OCI-LY1 (cell line): ENCODE results near the gene CYP2A13.
"Not testable (repeated sequence)": the region's sequence is repeated elsewhere in the genome, so short reads cannot be mapped to it uniquely, and the experiment has no call there.

Experiments used
- H2AFZ ChIP-seq: fragments of 200-600 bp; sonication (generic), shearing (Covaris generic); 2 replicates; pipeline ENCODE4 v1.6.0; 2014; ENCODE audit warnings: antibody characterized with exemption, mild to moderate bottlenecking, low read length
- H3F3A ChIP-seq: fragments of 200-600 bp; sonication (generic), shearing (Covaris generic); 2 replicates; pipeline ENCODE4 v1.6.0; 2014; ENCODE audit warnings: mild to moderate bottlenecking, antibody characterized with exemption, low read length, moderate library complexity; ENCODE audit not compliant: insufficient read depth
- H3K27ac ChIP-seq: fragments of 200-600 bp; sonication (generic); 2 replicates; pipeline ENCODE4 v1.5.1; 2014; ENCODE audit warnings: low read length, mixed run types, mild to moderate bottlenecking, low read depth; ENCODE audit not compliant: poor library complexity, severe bottlenecking
- H3K27me3 ChIP-seq: fragments of 200-600 bp; sonication (generic); 2 replicates; pipeline ENCODE4 v1.6.0; 2014; ENCODE audit warnings: antibody characterized with exemption, mild to moderate bottlenecking, low read length, moderate library complexity; ENCODE audit not compliant: insufficient read depth
- H3K36me3 ChIP-seq: fragments of 200-600 bp; sonication (generic); 2 replicates; pipeline ENCODE4 v1.6.1; 2014; ENCODE audit warnings: mild to moderate bottlenecking, antibody characterized with exemption, low read length, moderate library complexity, mixed read lengths; ENCODE audit not compliant: insufficient read depth
- H3K4me1 ChIP-seq: fragments of 200-600 bp; sonication (generic); 2 replicates; pipeline ENCODE4 v1.5.1; 2014; ENCODE audit warnings: mild to moderate bottlenecking, low read length, moderate library complexity; ENCODE audit not compliant: insufficient read depth, severe bottlenecking
- H3K4me2 ChIP-seq: fragments of 200-600 bp; sonication (generic), shearing (Covaris generic); 2 replicates; pipeline ENCODE4 v1.6.1; 2014; ENCODE audit warnings: low read length
- H3K4me3 ChIP-seq: fragments of 200-600 bp; sonication (generic); 2 replicates; pipeline ENCODE4 v1.5.1; 2014; ENCODE audit warnings: low read length, low read depth, mild to moderate bottlenecking, mixed read lengths; ENCODE audit not compliant: poor library complexity, severe bottlenecking
- H3K79me2 ChIP-seq: fragments of 200-600 bp; shearing (Covaris generic); 2 replicates; pipeline ENCODE4 v1.6.1; 2016; ENCODE audit warnings: mixed run types, low read length, mixed read lengths; ENCODE audit not compliant: insufficient read depth
- H3K9ac ChIP-seq: fragments of 200-600 bp; sonication (generic), shearing (Covaris generic); 2 replicates; pipeline ENCODE4 v1.6.1; 2014; ENCODE audit warnings: mild to moderate bottlenecking, low read length, mixed read lengths
- H3K9me2 ChIP-seq: fragments of 200-600 bp; sonication (generic), shearing (Covaris generic); 2 replicates; pipeline ENCODE4 v1.6.1; 2014; ENCODE audit warnings: low read depth, mild to moderate bottlenecking, low read length, mixed read lengths
- H3K9me3 ChIP-seq: fragments of 200-600 bp; shearing (Covaris generic); 2 replicates; pipeline ENCODE4 v1.6.1; 2014; ENCODE audit warnings: low read length, mixed read lengths
- H4K20me1 ChIP-seq: fragments of 200-600 bp; sonication (generic), shearing (Covaris generic); 2 replicates; pipeline ENCODE4 v1.6.0; 2016; ENCODE audit warnings: mild to moderate bottlenecking, low read length; ENCODE audit not compliant: insufficient read depth
- CTCF ChIP-seq: fragments of 200-600 bp; sonication (generic), shearing (Covaris generic); IDR thresholded peaks from 2 replicates; pipeline ENCODE4 v1.5.1; 2017; ENCODE audit warnings: mild to moderate bottlenecking, antibody characterized with exemption, low read length, moderate library complexity, mixed read lengths
- EZH2 ChIP-seq: fragments of 200-600 bp; sonication (generic), shearing (Covaris generic); IDR thresholded peaks from 2 replicates; pipeline ENCODE4 v1.8.0; 2017; ENCODE audit warnings: borderline replicate concordance, mixed run types, mild to moderate bottlenecking, antibody characterized with exemption, low read length, moderate library complexity, mixed read lengths

The CYP2A13 gene

GRCh38 chr19:41123716-41124294, 35.6 kb downstream of the CYP2A13 start:
- H4K20me1 ChIP-seq, result no peaks in the 10 kb centered on the region
- no peak overlapping the region for H3K4me2 ChIP-seq
- no peaks in the 10 kb centered on the region for H3K9me2 ChIP-seq
- no peak overlapping the region for H2AFZ ChIP-seq
- no peaks in the 10 kb centered on the region for H3K36me3 ChIP-seq
- H3K79me2 ChIP-seq, result no peaks in the 10 kb centered on the region
- no peak overlapping the region for H3K9ac ChIP-seq
- H3F3A ChIP-seq, result no peaks in the 10 kb centered on the region
- no peaks in the 10 kb centered on the region for H3K9me3 ChIP-seq
- H3K4me1 ChIP-seq, result no peaks in the 10 kb centered on the region
- H3K27ac ChIP-seq, result no peak overlapping the region
- H3K4me3 ChIP-seq, result no peak overlapping the region
- TF ChIP-seq CTCF (no peak), EZH2 (no peak)
- no peaks in the 10 kb centered on the region for H3K27me3 ChIP-seq

GRCh38 chr19:41126765-41127203, 38.5 kb downstream of the CYP2A13 start:
- not testable (repeated sequence) for H3K4me1 ChIP-seq, H3K79me2 ChIP-seq, H3K27me3 ChIP-seq, H3K27ac ChIP-seq, H3K36me3 ChIP-seq, H3K9ac ChIP-seq, H3K9me3 ChIP-seq, H4K20me1 ChIP-seq, H2AFZ ChIP-seq, H3K4me3 ChIP-seq, H3K4me2 ChIP-seq, H3K9me2 ChIP-seq, H3F3A ChIP-seq
- TF ChIP-seq CTCF, result peak; percentile 34

GRCh38 chr19:41127362-41127761, 39.1 kb downstream of the CYP2A13 start:
- H3K9me2 ChIP-seq, H3K4me1 ChIP-seq, H3K27me3 ChIP-seq, H3K9ac ChIP-seq, H3K4me2 ChIP-seq, H3K9me3 ChIP-seq, H3F3A ChIP-seq, H3K27ac ChIP-seq, H3K79me2 ChIP-seq, H3K36me3 ChIP-seq, H3K4me3 ChIP-seq, H4K20me1 ChIP-seq, H2AFZ ChIP-seq: not testable (repeated sequence)

GRCh38 chr19:41127801-41128300, 39.6 kb downstream of the CYP2A13 start:
- H2AFZ ChIP-seq, H3K9me2 ChIP-seq, H3F3A ChIP-seq, H4K20me1 ChIP-seq, H3K79me2 ChIP-seq, H3K36me3 ChIP-seq, H3K4me3 ChIP-seq, H3K4me1 ChIP-seq, H3K4me2 ChIP-seq, H3K27ac ChIP-seq, H3K27me3 ChIP-seq, H3K9me3 ChIP-seq, H3K9ac ChIP-seq: not testable (repeated sequence)
- peak; percentile 40 for TF ChIP-seq CTCF
